ENCODE data around the gene VPS8. TPM values are rescaled to one million over a fixed set of nuclear protein-coding genes. Genes with fewer than 3 reads are reported as not detected.

The VPS8 gene
- total RNA-seq, 1 experiment from 2014 or later = 47.1 TPM

GRCh38 chr3:185087419-185087818 lies 275.5 kb downstream of the VPS8 start:
- no peak for DNase-seq (ENCODE audit: low spot score)

- DNase-seq (ENCODE audit: low spot score) = no peak
These were observed 277.4 kb downstream of the VPS8 start for GRCh38 chr3:185089343-185089742.

GRCh38 chr3:185089751-185090150 lies 277.8 kb downstream of the VPS8 start:
- no peak for DNase-seq (ENCODE audit: low spot score)

- DNase-seq (ENCODE audit: low spot score) = no peak
These were observed 278.8 kb downstream of the VPS8 start for GRCh38 chr3:185090811-185091210.

GRCh38 chr3:185093116-185093515 lies 281.1 kb downstream of the VPS8 start:
- DNase-seq (ENCODE audit: low spot score) = no peak

- no peak for DNase-seq (ENCODE audit: low spot score)
These were observed 282.7 kb downstream of the VPS8 start for GRCh38 chr3:185094697-185095096.

Other genes starting within 250 kb of the VPS8 start
- gene MAGEF1, start 100.1 kb upstream of the VPS8 start, total RNA-seq (2014; rRNA removed; shearing (Covaris generic)) = 51.8 and 55.4 TPM in 2 replicates